RWPE2 (cell line): ENCODE measurements around the gene OR52B6.

Source experiments
- ATAC-seq: fragments of 200-7000 bp; cut with Tn5 transposase; 3 replicates; pipeline ENCODE4 v1.9.1; 2021; ENCODE audit warnings: low read depth
- DNase-seq: peaks from one replicate; pipeline ENCODE4 v3.0.0-alpha.2; 2020; ENCODE audit warnings: low spot score
- H3K27ac ChIP-seq: fragments of 450-650 bp; 2 replicates; pipeline ENCODE4 v1.5.1; 2017; ENCODE audit warnings: mild to moderate bottlenecking; ENCODE audit not compliant: poor library complexity, severe bottlenecking
- H3K27me3 ChIP-seq: fragments of 250-450 bp; sonication (Bioruptor Pico); 2 replicates; pipeline ENCODE4 v1.5.1; 2021; ENCODE audit warnings: mild to moderate bottlenecking, moderate library complexity; ENCODE audit not compliant: insufficient read depth, poor library complexity, severe bottlenecking
- H3K36me3 ChIP-seq: fragments of 250-450 bp; sonication (Bioruptor Pico); 2 replicates; pipeline ENCODE4 v1.5.1; 2020; ENCODE audit warnings: low read depth, mild to moderate bottlenecking, moderate library complexity
- H3K4me1 ChIP-seq: fragments of 250-450 bp; sonication (Bioruptor Pico); 2 replicates; pipeline ENCODE4 v1.5.1; 2021; ENCODE audit warnings: mild to moderate bottlenecking, moderate library complexity; ENCODE audit not compliant: insufficient read depth, poor library complexity, severe bottlenecking
- H3K4me3 ChIP-seq: fragments of 250-450 bp; sonication (Bioruptor Pico); 2 replicates; pipeline ENCODE4 v1.5.1; 2021; ENCODE audit warnings: mild to moderate bottlenecking, moderate library complexity; ENCODE audit not compliant: severe bottlenecking
- H3K9me3 ChIP-seq: fragments of 250-450 bp; sonication (Bioruptor Pico); 2 replicates; pipeline ENCODE4 v1.5.1; 2021; ENCODE audit warnings: mild to moderate bottlenecking, moderate library complexity; ENCODE audit not compliant: severe bottlenecking
- TF ChIP-seq, protein P1 (sequence below): fragments of 450-650 bp; IDR thresholded peaks from one replicate; pipeline ENCODE4 v1.5.1; 2017; ENCODE audit warnings: mild to moderate bottlenecking, moderate library complexity; ENCODE audit not compliant: poor library complexity, severe bottlenecking

The OR52B6 gene

GRCh38 chr11:5556596-5557188 is 24.0 kb upstream of the OR52B6 start:
- TF ChIP-seq, protein P1, sequence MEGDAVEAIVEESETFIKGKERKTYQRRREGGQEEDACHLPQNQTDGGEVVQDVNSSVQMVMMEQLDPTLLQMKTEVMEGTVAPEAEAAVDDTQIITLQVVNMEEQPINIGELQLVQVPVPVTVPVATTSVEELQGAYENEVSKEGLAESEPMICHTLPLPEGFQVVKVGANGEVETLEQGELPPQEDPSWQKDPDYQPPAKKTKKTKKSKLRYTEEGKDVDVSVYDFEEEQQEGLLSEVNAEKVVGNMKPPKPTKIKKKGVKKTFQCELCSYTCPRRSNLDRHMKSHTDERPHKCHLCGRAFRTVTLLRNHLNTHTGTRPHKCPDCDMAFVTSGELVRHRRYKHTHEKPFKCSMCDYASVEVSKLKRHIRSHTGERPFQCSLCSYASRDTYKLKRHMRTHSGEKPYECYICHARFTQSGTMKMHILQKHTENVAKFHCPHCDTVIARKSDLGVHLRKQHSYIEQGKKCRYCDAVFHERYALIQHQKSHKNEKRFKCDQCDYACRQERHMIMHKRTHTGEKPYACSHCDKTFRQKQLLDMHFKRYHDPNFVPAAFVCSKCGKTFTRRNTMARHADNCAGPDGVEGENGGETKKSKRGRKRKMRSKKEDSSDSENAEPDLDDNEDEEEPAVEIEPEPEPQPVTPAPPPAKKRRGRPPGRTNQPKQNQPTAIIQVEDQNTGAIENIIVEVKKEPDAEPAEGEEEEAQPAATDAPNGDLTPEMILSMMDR = no peak
- Histone ChIP-seq H3K4me3 (no peak overlapping the region), H3K9me3 (no peaks in the 10 kb centered on the region), H3K27ac (no peak overlapping the region), H3K27me3 (no peaks in the 10 kb centered on the region), H3K36me3 (no peaks in the 10 kb centered on the region), H3K4me1 (no peaks in the 10 kb centered on the region)
- ATAC-seq (no peak), DNase-seq (no peak)

GRCh38 chr11:5557751-5558150 is 22.9 kb upstream of the OR52B6 start:
- TF ChIP-seq, protein P1 = no peak
- H3K27ac ChIP-seq = no peak overlapping the region
- H3K36me3 ChIP-seq = no peaks in the 10 kb centered on the region
- no peak overlapping the region for H3K4me3 ChIP-seq
- H3K4me1 ChIP-seq = no peaks in the 10 kb centered on the region
- no peak for ATAC-seq
- DNase-seq = no peak
- no peaks in the 10 kb centered on the region for H3K27me3 ChIP-seq
- no peaks in the 10 kb centered on the region for H3K9me3 ChIP-seq

DNA sequence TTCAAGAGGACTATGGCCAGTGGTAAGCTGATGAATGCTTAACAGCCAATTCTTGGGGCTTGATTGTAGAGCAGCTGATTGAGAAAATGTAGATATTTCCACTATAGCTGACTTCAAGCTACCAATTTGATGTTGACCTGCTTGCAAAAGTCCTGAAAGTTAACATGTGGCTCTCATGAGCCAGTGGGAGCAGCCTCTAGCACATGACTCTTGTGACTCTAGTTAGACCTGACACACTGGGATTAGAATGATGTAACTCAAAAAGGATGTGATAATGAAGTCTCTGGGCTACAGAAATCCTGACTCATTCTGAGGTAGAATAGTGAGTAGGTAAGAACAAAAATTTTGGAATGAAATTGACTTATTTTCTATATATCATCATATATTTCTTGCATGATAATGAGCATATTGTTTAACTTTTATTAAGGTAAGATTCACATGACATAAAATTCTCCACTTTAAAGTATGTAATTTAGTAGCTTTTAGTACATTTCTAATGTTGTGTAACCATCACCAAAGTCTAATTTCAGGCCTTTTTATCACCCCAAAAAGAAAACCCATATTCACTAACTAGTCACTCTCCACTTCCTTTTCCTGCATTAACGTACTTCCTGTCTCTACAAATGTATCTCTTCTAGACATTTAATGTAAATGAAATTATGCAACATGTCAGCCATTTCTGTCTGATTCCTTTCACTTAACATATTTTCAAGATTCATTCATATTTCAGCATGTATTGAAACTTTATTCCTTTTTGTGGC is 16.2 kb upstream of the OR52B6 start:
- Histone ChIP-seq H3K27ac (no peak overlapping the region), H3K9me3 (no peaks in the 10 kb centered on the region), H3K27me3 (no peaks in the 10 kb centered on the region), H3K4me1 (peaks cover 11% of the 10 kb centered on the region), H3K36me3 (no peaks in the 10 kb centered on the region), H3K4me3 (no peak overlapping the region)
- ATAC-seq (peak; percentile 68; the same call in 2 of the 3 replicates), DNase-seq (no peak)
- TF ChIP-seq, protein P1 = no peak

DNA sequence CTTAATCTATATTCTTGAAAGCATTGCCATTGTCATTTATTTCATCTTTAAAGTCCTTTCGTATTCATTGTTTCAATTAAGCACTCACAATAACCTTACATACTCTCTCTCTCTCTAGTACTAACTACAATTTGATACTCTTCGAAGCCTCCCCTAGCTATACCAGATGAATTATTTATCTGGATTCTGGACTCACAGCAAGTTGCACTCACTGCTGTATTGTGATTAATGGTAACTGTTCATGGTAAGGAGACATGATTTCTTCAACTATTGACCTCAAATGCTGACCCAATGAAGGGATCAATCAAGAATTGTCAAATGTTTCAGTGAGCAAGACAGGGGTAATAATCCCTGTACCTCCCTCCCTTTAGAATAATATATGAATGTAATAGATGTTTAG is 6.0 kb upstream of the OR52B6 start:
- H3K9me3 ChIP-seq = no peaks in the 10 kb centered on the region

More for the DNA sequence above, 6.0 kb upstream of the OR52B6 start:
- no peaks in the 10 kb centered on the region for H3K4me1 ChIP-seq
- no peaks in the 10 kb centered on the region for H3K27me3 ChIP-seq
- ATAC-seq (no peak), DNase-seq (no peak)
- no peaks in the 10 kb centered on the region for H3K36me3 ChIP-seq
- no peak overlapping the region for H3K4me3 ChIP-seq
- TF ChIP-seq, protein P1 = no peak
- H3K27ac ChIP-seq = no peak overlapping the region
